HG03432 (cell line): Measurements from ENCODE around the gene FAM110A.

Source experiments
- ATAC-seq: cut with Tn5 transposase; IDR thresholded peaks from one replicate; pipeline ENCODE4 v1.9.1; 2021; ENCODE audit warnings: mild to moderate bottlenecking, moderate library complexity; ENCODE audit not compliant: unreplicated experiment

The FAM110A gene

GRCh38 chr20:870758-871157 lies 37.2 kb downstream of the FAM110A start:
- ATAC-seq: no peak

GRCh38 chr20:871436-871835 lies 37.9 kb downstream of the FAM110A start:
- no peak for ATAC-seq

- ATAC-seq: no peak
Measured at GRCh38 chr20:871948-872347, 38.4 kb downstream of the FAM110A start.

- ATAC-seq: no peak
Measured at GRCh38 chr20:872855-873520, 39.5 kb downstream of the FAM110A start.

GRCh38 chr20:873875-874607 lies 40.5 kb downstream of the FAM110A start:
- ATAC-seq: no peak

GRCh38 chr20:875115-875514 lies 41.6 kb downstream of the FAM110A start:
- ATAC-seq: no peak

- ATAC-seq: no peak
Measured at GRCh38 chr20:877814-878213, 44.3 kb downstream of the FAM110A start.

- ATAC-seq: no peak
Measured at GRCh38 chr20:878511-879307, 45.2 kb downstream of the FAM110A start.

- ATAC-seq: no peak
Measured at GRCh38 chr20:879626-880025, 46.1 kb downstream of the FAM110A start.

GRCh38 chr20:881051-881782 lies 47.7 kb downstream of the FAM110A start:
- no peak for ATAC-seq

GRCh38 chr20:881783-882144 lies 48.2 kb downstream of the FAM110A start:
- no peak for ATAC-seq

- no peak for ATAC-seq
Measured at GRCh38 chr20:884983-885952, 51.8 kb downstream of the FAM110A start.

GRCh38 chr20:887137-887536 lies 53.6 kb downstream of the FAM110A start:
- no peak for ATAC-seq

GRCh38 chr20:888057-888456 lies 54.5 kb downstream of the FAM110A start:
- no peak for ATAC-seq

- ATAC-seq: no peak
Measured at GRCh38 chr20:889106-889505, 55.6 kb downstream of the FAM110A start.

- no peak for ATAC-seq
Measured at GRCh38 chr20:889932-890463, 56.5 kb downstream of the FAM110A start.

- no peak for ATAC-seq
Measured at GRCh38 chr20:890666-891057, 57.1 kb downstream of the FAM110A start.

GRCh38 chr20:891058-891705 lies 57.7 kb downstream of the FAM110A start:
- ATAC-seq: no peak

GRCh38 chr20:891706-892080 lies 58.2 kb downstream of the FAM110A start:
- ATAC-seq: no peak
